Measurements from ENCODE around the gene DYNC2H1.

The DYNC2H1 gene

GRCh38 chr11:103340956-103341355 lies 231.7 kb downstream of the DYNC2H1 start:
- H3K4me3 ChIP-seq (ENCODE audit: low read depth, low read length) = no peak overlapping the region
- in situ Hi-C loops (cut with HindIII; ENCODE audit: low sequenced_read_pairs) = no loop called here
- TF ChIP-seq, protein P1, sequence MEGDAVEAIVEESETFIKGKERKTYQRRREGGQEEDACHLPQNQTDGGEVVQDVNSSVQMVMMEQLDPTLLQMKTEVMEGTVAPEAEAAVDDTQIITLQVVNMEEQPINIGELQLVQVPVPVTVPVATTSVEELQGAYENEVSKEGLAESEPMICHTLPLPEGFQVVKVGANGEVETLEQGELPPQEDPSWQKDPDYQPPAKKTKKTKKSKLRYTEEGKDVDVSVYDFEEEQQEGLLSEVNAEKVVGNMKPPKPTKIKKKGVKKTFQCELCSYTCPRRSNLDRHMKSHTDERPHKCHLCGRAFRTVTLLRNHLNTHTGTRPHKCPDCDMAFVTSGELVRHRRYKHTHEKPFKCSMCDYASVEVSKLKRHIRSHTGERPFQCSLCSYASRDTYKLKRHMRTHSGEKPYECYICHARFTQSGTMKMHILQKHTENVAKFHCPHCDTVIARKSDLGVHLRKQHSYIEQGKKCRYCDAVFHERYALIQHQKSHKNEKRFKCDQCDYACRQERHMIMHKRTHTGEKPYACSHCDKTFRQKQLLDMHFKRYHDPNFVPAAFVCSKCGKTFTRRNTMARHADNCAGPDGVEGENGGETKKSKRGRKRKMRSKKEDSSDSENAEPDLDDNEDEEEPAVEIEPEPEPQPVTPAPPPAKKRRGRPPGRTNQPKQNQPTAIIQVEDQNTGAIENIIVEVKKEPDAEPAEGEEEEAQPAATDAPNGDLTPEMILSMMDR (IDR thresholded peaks at IDR 0.05; ENCODE audit: low read depth, low read length, missing control alignments) = no peak
- DNase-seq (ENCODE audit: low read depth) = no peak

DNA sequence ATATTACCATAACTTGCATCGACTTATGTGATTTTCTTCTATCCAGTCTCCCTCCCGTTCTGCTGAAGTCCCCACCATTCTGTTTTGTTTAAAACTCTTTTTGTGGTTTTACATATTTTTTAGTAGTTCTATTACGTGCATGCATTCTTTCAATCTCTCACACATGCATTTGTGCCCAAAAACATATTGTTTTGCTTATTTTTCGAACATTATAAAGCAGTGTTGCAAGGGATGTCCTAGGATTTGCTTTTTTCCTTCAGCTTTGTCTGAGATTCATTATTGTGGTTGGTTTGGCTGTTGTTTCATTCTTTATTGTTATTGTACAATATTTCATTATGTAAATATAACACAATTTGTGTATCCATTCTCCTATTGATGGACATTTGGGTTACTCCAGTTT lies 235.7 kb downstream of the DYNC2H1 start:
- H3K4me3 ChIP-seq (ENCODE audit: low read depth, low read length) = no peak overlapping the region
- in situ Hi-C loops (cut with HindIII; ENCODE audit: low sequenced_read_pairs) = no loop called here
- TF ChIP-seq, protein P1 (IDR thresholded peaks at IDR 0.05; ENCODE audit: low read depth, low read length, missing control alignments) = no peak
- DNase-seq (ENCODE audit: low read depth) = no peak

GRCh38 chr11:103349595-103349994 lies 240.4 kb downstream of the DYNC2H1 start:
- no peak overlapping the region for H3K4me3 ChIP-seq (ENCODE audit: low read depth, low read length)
- in situ Hi-C loops (cut with HindIII; ENCODE audit: low sequenced_read_pairs) = no loop called here
- TF ChIP-seq, protein P1 (IDR thresholded peaks at IDR 0.05; ENCODE audit: low read depth, low read length, missing control alignments) = no peak
- DNase-seq (ENCODE audit: low read depth) = no peak

GRCh38 chr11:103354656-103355055 lies 245.4 kb downstream of the DYNC2H1 start:
- TF ChIP-seq, protein P1 (IDR thresholded peaks at IDR 0.05; ENCODE audit: low read depth, low read length, missing control alignments) = no peak
- in situ Hi-C loops (cut with HindIII; ENCODE audit: low sequenced_read_pairs) = no loop called here
- H3K4me3 ChIP-seq (ENCODE audit: low read depth, low read length) = no peak overlapping the region
- DNase-seq (ENCODE audit: low read depth) = no peak

DNA sequence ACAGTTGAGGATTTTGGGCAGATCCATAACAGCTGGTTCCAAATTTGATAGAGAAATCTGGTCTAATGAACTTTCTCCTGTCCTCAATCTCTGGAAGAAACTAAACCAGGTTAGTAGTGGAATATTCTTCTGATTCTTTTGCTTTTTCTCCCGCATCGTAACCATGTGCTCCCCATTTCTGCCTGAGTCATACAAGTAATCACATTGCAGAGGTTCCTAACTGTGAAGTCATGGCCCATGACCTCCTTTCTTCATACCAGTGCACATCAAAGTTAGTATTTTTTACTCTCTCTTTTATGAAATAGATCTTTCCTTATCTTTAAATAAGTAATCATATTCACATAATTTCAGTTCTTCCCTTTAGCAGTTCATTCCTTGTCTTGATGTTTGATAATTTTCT lies 249.0 kb downstream of the DYNC2H1 start:
- in situ Hi-C loops (cut with HindIII; ENCODE audit: low sequenced_read_pairs) = no loop called here
- no peak for DNase-seq (ENCODE audit: low read depth)
- no peak overlapping the region for H3K4me3 ChIP-seq (ENCODE audit: low read depth, low read length)
- TF ChIP-seq, protein P1 (IDR thresholded peaks at IDR 0.05; ENCODE audit: low read depth, low read length, missing control alignments) = no peak

DNA sequence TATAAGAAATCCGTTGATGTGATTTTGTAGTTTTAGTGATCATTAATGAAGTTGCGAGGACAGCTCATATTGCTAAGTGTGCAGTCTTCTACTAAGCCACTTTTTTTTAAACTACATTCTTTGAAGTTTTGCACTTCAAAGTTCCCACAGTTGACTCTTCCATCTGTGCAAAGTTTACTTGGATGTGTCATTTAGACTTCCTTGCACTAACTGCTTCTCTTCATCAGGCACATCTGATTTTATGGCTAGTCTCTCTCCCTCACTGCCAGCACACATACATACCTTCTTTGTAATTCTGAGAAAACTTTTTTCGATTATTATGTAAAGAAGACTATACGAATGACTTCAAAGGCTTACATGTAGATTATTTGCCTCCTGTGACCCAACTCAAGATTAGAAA lies 250.0 kb downstream of the DYNC2H1 start:
- no peak overlapping the region for H3K4me3 ChIP-seq (ENCODE audit: low read depth, low read length)
- no peak for DNase-seq (ENCODE audit: low read depth)
- in situ Hi-C loops (cut with HindIII; ENCODE audit: low sequenced_read_pairs) = no loop called here
- TF ChIP-seq, protein P1 (IDR thresholded peaks at IDR 0.05; ENCODE audit: low read depth, low read length, missing control alignments) = no peak

DNA sequence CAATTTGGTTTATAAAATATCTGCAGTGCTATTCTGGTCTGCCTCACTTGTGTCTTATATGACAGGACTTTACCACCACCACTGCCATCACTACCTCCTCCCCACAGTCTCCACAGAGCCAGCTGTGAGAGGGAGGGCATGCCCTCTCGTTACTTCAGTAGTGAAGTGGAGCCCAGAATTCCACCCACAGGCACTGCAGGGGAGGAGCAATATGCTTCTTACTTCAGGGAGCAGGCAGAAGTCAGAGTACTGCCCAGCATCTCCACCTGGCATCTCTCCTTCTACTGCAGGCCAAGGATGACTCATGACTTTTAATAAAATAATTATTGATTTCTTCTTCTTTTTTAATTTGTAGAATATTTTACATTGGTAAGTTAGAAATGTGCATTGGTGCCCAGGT lies 255.5 kb downstream of the DYNC2H1 start:
- in situ Hi-C loops (cut with HindIII; ENCODE audit: low sequenced_read_pairs) = no loop called here
- DNase-seq (ENCODE audit: low read depth) = no peak
- no peak overlapping the region for H3K4me3 ChIP-seq (ENCODE audit: low read depth, low read length)
- TF ChIP-seq, protein P1 (IDR thresholded peaks at IDR 0.05; ENCODE audit: low read depth, low read length, missing control alignments) = no peak

Data from astrocyte of the cerebellum (primary cell).